Measurements from ENCODE around the gene ARL15.

The ARL15 gene

DNA sequence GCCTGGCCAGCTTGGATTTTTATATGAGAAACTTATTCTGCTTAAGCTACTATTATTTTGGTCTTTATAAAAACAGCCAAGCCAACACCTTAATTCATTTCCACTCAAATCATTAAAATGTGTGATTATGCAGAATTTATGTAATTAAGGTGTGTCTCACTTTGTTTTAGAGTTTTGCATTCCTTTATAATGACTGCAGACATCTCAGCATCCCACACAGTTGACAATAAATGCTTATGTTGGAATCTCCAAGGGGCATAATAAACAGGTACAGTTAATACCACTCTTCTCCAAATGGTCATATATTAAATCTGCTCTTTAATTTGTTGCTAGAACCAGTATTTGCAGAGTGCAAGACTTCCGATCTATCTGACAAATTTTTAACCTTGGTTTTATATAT lies 34.3 kb downstream of the ARL15 start:
- no peak for FAIRE-seq
- TF ChIP-seq, protein P1, sequence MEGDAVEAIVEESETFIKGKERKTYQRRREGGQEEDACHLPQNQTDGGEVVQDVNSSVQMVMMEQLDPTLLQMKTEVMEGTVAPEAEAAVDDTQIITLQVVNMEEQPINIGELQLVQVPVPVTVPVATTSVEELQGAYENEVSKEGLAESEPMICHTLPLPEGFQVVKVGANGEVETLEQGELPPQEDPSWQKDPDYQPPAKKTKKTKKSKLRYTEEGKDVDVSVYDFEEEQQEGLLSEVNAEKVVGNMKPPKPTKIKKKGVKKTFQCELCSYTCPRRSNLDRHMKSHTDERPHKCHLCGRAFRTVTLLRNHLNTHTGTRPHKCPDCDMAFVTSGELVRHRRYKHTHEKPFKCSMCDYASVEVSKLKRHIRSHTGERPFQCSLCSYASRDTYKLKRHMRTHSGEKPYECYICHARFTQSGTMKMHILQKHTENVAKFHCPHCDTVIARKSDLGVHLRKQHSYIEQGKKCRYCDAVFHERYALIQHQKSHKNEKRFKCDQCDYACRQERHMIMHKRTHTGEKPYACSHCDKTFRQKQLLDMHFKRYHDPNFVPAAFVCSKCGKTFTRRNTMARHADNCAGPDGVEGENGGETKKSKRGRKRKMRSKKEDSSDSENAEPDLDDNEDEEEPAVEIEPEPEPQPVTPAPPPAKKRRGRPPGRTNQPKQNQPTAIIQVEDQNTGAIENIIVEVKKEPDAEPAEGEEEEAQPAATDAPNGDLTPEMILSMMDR (IDR thresholded peaks at IDR 0.05; ENCODE audit: insufficient read depth, missing control alignments), result no peak
- DNase-seq (ENCODE audit: insufficient read length, low spot score), result no peak

DNA sequence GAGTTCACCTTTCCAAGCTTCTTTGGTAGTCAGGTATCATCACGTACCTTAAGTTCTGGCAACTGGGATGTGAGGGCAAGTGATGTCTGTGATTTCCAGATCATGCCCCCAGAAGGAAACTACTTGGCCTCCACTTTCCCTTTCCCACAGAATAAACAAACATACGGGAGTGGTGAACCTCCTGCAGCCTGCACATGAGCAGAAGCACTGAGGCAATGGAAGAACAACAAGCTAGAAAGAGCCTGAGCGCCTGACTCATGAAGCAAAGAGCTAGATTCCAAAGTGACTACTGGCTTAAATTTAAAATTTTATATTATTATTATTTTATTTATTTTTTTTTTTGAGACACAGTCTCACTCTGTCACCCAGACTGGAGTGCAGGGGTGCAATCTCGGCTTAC lies 35.0 kb downstream of the ARL15 start:
- DNase-seq (ENCODE audit: insufficient read length, low spot score), result no peak
- TF ChIP-seq, protein P1 (IDR thresholded peaks at IDR 0.05; ENCODE audit: insufficient read depth, missing control alignments), result no peak
- FAIRE-seq, result no peak

DNA sequence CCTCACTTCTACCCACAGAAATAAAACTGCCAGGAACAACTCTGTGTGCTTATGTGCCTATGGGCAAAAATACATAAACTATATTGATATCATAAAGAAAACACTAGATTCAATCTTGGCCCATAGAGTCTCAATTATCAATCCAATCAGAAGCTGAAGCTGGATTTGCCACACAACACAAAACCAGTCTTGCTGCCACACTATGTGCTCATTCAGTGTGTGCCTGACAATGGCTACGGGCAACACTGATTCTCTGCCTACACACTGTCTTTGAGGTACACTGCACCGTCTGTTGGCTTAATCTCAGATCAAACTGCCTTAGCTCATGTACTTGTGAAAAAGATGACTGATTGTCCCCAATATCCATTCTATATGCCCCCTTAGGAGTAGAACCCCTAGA lies 35.4 kb downstream of the ARL15 start:
- FAIRE-seq (no peak), DNase-seq (ENCODE audit: insufficient read length, low spot score) (no peak)
- TF ChIP-seq, protein P1 (IDR thresholded peaks at IDR 0.05; ENCODE audit: insufficient read depth, missing control alignments), result no peak

DNA sequence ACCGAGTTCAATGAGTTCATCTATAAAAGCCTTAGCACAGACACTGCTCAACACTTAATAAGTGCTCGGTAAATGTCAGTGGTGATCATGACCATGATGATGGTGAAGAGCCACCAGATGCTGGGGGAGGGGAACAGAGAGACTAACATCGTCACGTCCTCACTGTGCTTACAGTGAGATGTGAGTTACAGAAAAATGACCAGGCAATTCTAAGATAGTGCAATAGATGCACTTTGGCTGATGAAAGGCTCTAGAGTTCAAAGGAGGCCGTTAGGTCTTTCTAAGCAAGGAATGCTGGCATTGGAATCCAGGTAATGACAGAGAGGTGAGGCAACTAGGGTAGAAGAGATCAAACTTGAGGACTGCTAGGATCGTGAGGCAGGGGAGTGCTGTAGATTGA lies 36.7 kb downstream of the ARL15 start:
- TF ChIP-seq, protein P1 (IDR thresholded peaks at IDR 0.05; ENCODE audit: insufficient read depth, missing control alignments), result no peak
- FAIRE-seq, result no peak
- DNase-seq (ENCODE audit: insufficient read length, low spot score), result no peak

DNA sequence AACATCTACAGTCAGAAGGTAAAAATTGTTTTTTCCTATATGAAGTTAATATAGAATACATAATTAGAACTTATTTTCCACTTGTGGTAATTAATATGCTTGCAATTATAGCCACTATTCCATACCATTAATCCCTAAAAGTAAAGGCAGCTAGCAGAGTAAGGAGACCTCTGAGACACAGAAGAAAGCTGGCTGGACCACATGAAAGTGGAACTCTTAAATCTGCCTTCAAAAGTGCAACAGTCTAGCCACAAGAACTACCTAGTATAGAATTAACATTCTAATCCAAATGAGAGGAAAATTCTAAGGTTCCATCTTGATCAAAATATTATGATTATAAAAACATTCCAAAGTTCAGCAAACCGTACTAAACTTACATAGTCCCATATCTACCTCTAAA lies 37.6 kb downstream of the ARL15 start:
- no peak for DNase-seq (ENCODE audit: insufficient read length, low spot score)
- no peak for FAIRE-seq
- TF ChIP-seq, protein P1 (IDR thresholded peaks at IDR 0.05; ENCODE audit: insufficient read depth, missing control alignments), result no peak

DNA sequence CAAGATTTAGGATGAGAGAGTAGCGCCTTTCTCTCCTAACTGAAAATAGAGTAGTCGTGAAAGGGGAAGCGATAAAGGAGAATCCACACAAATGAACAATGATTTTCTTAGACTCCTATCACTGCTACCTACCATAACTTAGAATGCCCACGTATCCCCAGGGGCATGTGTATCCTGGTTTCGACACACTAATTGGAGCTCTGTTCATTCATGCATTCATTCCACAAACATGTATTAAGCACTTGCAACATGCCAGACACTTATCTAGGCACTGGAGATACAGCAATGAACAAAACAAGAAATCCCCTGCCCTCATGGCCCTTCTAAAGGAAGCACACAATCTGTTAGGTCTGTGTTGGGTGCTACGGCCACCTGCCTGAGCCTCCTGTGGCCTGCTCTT lies 40.0 kb downstream of the ARL15 start:
- TF ChIP-seq, protein P1 (IDR thresholded peaks at IDR 0.05; ENCODE audit: insufficient read depth, missing control alignments), result no peak
- no peak for FAIRE-seq
- no peak for DNase-seq (ENCODE audit: insufficient read length, low spot score)

DNA sequence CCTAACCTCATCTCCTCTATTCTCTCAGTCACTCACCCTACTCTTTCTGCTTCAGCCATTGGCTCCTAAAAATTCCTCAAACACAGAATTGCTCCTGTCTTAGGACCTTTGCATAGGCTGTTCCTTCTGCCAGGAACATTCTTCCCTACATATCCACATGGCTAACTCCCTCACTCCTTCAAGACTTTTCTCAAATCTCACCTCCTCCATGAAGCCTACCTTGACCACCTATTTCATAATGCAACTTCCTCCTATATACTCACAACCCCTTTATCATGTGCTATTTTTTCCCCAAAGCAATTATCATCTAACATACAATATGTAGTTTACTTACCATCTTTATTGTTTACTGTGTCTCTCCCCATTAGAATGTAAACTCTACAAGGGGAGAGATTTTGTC lies 45.8 kb downstream of the ARL15 start:
- TF ChIP-seq, protein P1 (IDR thresholded peaks at IDR 0.05; ENCODE audit: insufficient read depth, missing control alignments), result no peak
- FAIRE-seq (no peak), DNase-seq (ENCODE audit: insufficient read length, low spot score) (no peak)

Measured in D721Med (cell line).